Inflammatory macrophage treated with lipopolysaccharide for 1 hour (primary cell): ENCODE results near the gene ZNF239.
"Not testable (repeated sequence)": the region's sequence is repeated elsewhere in the genome, so short reads cannot be mapped to it uniquely, and the experiment has no call there.

Experiments used
- DNase-seq, 2 donors: peaks; one replicate each; pipeline ENCODE4 v3.0.0-alpha.2; 2020 to 2022

The ZNF239 gene

DNA sequence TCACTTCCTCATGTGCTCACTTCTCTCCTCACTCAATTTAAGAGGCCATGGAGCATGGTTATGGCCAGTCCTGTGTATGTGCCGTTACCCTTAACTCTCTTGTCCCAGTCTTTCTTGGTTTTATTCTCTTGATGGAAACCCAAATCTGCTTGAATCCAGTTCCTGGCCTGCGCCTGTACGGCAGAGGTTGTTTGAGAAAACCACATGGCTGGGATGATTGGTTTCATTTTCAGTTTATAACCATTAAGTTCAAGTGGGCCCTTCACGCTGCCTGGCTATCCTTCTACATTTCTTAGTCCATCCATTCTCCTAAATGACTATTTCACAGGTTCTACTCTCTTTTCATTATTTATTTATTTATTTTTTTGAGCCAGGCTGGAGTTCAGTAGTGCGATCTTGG, 1.6 kb upstream of the ZNF239 start:
- no peak for DNase-seq

DNA sequence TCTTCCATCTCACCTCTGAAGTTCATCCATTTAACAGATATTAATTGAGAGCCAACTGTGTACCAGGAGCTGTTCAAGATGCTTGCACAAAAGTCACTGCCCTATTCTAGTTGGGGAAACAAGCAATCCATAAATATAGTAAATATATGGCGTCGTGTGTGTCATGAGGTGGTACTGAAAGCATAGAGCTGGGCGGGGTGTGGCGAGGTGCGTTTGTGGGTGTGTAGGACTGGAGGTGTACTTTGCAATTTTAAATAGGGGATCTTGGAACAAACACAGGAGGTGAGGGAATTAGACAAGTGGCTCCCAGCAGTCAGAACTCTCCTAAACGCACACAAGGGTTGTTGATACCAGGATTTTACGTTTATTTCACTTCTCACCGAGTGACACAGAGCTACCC, 490 bp upstream of the ZNF239 start:
- no peak for DNase-seq

DNA sequence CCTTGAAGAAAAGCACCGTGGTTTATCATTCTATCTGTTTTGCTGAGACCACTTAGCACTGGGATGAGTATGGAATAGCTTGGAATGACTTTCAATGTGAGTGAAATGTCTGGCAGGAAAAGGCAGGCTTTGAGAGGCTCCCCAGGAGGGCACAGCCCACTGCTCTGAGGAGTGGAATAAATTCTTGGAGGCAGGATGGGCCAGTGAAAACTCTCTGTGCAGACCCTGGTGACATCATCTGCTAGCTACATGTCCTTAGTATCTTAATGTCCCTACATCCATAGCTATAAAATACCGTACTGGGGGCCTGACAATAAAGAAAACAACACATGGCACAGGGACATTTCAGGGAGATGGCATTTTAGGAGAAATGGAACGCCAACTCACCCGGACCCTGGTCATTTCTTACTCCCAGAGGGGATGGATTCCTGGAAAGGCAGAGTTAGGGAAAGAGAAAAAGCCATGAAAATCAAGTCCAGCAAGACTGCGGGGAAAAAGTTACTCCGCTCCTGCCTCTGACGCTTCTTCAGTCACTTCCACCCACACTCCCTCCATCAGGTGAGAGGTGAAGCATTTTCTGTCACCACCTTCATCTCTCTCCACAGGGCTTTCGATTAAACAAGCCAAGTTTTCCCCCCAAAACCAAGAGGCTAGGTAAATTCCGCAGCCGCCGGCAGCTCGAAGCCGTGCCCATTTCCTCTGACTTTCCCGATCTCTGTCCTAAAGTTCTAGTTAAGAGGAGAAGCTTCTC, 991 bp downstream of the ZNF239 start:
- DNase-seq, result no peak

DNA sequence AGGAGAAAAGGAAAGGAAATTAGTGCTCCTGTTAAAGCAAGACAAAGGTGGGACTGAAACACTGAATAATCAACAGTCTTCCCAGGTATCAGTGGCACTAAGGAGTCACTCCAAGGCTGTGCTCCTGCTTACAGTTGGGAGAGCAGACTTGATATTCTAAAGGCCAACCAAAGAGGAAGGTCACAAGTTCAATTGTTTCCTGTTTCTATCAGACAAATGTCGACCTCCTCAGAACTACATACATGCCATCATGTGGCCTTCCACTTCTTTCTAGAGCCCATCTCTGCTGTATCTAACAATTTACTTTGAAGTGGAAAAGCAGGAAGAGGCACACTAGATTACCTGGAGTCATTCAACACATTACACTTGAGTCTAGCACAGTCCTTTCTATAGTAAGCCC, 3.4 kb downstream of the ZNF239 start:
- peak in 1 of 2 donors; percentile 12 for DNase-seq

DNA sequence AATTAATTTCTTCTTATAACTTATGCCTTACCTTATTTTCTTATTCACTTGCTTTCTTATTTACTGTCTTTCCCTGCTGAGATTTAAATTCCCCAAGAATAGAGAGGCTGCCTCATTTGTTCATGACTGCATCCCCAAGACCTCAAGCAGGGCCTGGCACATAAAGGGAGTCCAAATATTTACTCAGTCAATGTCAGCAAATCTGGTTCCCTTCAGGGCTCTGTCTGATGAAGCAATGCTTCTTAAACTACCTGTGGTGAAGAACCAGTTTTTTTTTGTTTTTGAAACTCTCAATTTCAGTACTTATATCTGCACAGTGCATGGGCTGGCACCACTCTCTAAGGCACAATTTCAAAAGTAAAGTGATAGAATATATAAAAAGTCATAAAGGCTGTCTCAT, 4.7 kb downstream of the ZNF239 start:
- DNase-seq, result no peak

DNA sequence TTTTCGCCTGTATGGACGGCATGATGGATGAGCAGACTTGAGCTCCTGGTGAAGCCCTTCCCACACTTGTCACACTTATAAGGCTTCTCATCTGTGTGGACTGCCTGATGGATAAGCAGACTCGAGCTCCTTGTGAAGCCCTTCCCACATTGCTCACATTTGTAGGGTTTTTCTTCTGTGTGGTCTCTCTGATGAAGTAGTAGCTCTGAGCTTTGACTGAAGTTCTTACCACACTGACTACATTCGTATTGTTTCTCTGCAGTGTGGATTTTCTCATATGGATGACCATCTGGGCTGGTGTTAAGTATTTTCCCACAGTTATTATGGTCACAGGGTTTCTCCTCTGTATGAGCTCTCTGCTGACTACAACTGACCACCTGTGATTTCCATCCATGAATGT, 17.2 kb downstream of the ZNF239 start:
- DNase-seq, result no peak

DNA sequence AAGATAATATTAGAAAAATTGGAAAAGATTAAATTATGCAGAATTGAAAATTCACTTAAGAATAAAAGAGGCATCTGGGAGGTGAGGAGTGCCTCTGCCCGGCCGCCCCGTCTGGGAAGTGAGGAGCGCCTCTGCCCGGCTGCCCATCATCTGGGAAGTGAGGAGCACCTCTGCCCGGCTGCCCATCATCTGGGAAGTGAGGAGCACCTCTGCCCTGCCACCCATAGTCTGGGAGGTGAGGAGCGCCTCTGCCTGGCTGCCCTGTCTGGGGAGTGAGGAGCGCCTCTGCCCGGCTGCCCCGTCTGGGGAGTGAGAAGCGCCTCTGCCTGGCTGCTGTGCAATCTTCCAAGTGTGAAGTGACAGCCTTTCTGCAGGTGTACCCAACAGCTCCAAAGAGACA, 30.7 kb downstream of the ZNF239 start:
- not testable (repeated sequence) for DNase-seq

DNA sequence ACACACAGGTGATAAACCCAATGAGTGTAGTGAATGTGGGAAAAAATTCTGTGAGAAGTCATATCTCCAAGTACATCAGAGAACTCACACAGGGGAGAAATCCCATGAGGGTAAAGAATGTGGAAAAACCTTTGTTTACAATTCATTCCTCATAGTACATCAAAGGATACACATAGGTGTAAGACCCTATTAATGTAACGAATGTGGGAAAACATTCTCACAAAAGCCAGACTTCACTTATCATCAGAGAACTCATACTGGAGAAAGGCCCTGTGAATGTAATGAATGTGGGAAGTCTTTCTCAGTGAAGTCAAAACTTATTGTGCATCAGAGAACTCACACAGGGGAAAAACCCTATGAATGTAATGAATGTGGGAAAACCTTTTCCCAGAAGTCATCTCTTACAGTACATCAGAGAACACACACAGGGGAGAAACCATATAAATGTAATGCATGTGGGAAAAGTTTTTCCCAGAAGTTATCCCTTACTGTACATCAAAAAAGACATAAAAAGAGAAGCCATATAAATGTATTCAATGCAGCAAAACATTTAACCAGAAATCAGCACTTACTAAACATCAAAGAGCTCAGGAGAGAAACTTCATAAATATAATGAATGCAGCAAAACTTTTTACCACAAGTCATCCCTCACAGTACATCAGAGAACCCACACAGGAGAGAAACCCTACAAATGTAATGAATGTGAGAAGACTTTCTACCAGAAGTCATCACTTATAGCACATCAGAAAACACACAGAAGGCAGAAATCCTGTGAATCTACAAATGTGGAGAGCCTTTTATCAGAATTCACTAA, 49.8 kb downstream of the ZNF239 start:
- DNase-seq, result no peak
